NCI-H128 (cell line): ENCODE data around the gene HOXC9.

Experiments used
- DNase-seq: peaks from one replicate; lab custom pipeline; 2025; ENCODE audit not compliant: unreplicated experiment; lab: John Stamatoyannopoulos, UW

The HOXC9 gene

GRCh38 chr12:54025499-54026405 is 25.8 kb downstream of the HOXC9 start:
- no peak for DNase-seq

- DNase-seq: no peak
Measured at GRCh38 chr12:54026640-54027441, 26.9 kb downstream of the HOXC9 start.

GRCh38 chr12:54027442-54027786 is 27.5 kb downstream of the HOXC9 start:
- no peak for DNase-seq

DNA sequence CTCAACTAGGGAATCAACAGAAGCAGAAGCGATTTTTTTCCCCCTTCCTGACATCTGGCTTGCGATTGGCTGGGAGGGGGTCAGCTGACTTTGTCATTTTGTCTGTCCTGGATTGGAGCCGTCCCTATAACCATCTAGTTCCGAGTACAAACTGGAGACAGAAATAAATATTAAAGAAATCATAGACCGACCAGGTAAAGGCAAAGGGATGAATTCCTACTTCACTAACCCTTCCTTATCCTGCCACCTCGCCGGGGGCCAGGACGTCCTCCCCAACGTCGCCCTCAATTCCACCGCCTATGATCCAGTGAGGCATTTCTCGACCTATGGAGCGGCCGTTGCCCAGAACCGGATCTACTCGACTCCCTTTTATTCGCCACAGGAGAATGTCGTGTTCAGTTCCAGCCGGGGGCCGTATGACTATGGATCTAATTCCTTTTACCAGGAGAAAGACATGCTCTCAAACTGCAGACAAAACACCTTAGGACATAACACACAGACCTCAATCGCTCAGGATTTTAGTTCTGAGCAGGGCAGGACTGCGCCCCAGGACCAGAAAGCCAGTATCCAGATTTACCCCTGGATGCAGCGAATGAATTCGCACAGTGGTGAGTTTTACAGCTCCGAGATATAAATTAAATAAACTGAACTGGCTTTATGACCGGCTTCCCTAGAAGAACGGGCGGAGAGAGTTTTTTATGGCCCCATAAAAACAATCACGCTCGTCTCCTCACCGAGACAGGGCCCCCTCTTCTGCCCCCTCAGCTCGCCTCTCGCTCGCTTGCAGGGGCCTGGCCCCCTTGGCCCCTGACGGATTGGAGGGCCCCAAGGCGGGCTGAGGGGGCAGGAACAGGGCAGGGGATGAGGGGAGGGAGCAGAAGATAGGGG is 28.6 kb downstream of the HOXC9 start, which contains the start of gene HOXC6:
HOXC6 (plus strand) TSS at position 127 of the 888 bp plus-strand sequence; CDS start at position 209, 82 bp downstream.
- DNase-seq: no peak

- no peak for DNase-seq
Measured at GRCh38 chr12:54029529-54030441, 29.8 kb downstream of the HOXC9 start.

GRCh38 chr12:54030442-54030801 is 30.5 kb downstream of the HOXC9 start:
- DNase-seq: no peak

- no peak for DNase-seq
Measured at GRCh38 chr12:54030889-54031471, 31.0 kb downstream of the HOXC9 start.

DNA sequence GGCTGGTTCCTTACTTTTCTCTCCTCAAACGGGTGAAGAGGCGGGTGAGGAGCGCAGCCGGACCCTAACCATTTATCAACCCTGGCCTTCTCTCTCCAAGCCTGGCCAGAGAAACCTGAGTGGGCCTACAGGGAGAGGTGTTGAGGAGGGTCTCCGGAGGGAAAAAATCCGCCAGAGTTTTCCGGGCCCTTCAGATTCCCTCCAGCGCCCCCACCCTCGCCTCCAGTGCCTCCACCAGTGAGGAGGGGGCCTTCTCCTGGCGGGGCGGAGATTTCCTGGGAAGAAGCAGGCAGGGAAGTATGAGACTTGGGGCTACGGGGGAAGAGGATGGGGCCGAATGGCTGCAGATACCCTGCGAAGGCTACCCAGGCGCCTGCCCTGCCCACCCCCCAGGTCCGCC is 31.5 kb downstream of the HOXC9 start:
- no peak for DNase-seq

DNA sequence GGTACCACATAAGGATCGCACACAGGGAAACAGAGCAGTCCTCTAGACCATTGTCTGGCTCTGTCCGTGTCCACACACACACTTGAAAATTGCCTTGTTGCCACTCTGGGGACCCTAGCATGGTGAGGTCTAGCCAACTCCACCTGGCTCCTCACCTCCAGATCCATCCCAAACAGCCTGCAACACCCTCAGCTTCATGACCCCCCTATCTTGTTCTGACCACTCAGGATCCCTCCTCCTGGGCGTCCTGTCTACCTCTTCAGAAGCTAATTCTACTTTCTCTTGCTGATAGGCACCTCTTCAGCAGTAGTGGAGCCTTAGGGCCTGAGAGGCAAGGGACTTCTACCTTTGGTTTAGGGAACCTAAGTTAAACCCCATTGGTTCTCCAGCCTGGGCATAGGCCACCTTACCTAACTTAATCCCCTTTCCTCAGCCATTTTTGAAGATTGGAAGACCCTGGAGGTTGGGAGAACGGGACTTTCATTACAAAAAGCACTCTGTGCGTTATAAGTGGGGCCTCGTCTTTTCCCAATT is 32.2 kb downstream of the HOXC9 start:
- no peak for DNase-seq

DNA sequence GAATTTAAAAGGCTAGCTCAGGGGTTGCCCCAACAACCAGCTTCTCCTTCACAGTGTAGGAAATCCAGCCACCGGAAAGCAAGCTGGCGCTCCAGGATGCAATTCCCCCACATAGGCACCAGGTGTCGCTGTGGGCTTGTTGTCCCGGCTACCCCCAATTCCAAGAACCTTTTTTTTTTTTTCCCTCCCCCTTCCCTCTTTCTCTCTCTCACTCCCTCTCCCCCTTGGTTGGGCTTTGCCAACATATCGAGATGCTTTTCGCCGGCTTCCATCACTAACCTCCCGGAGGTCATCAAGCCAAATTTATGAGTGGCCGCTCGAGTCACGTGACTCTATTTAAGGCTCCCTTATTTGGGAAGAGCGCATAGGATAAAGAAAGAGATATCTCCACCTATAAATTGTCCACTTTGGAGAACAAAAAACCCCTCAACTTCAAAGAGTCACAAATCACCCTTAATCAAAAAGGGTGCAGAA is 32.7 kb downstream of the HOXC9 start, which contains the start of gene HOXC5:
HOXC5 (plus strand) TSS at position 424 of the 474 bp plus-strand sequence. CDS start 73 bp downstream, outside the sequence.
- DNase-seq: peak; percentile 24

DNA sequence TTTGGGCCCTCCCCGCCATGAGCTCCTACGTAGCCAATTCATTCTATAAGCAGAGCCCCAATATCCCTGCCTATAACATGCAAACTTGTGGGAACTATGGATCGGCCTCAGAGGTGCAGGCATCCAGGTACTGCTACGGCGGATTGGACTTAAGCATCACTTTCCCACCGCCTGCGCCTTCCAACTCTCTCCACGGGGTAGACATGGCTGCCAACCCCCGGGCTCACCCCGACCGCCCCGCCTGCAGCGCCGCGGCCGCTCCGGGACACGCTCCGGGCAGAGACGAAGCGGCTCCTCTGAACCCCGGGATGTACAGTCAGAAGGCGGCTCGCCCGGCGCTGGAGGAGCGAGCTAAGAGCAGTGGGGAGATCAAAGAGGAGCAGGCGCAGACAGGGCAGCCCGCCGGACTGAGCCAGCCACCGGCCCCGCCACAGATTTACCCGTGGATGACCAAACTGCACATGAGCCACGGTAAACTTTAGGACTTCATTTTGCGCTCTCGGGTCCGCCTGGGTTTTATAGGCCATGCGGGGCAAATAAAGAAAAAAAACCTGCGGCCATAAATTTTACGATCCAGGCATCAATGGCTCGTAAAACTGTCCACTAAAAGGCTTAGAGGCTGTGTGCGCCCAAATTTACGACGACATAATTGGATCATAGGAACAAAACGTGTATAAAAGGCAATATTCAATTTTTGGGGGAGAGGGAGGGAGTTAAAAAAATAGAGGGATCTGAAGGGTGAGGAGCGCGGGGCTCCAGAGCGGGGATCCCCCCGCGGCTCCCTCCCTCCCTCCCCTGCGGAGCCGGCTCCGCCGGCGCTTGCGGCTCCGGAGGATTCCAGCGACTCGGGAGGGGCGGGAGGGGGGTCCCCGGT is 33.4 kb downstream of the HOXC9 start:
- DNase-seq: no peak

DNA sequence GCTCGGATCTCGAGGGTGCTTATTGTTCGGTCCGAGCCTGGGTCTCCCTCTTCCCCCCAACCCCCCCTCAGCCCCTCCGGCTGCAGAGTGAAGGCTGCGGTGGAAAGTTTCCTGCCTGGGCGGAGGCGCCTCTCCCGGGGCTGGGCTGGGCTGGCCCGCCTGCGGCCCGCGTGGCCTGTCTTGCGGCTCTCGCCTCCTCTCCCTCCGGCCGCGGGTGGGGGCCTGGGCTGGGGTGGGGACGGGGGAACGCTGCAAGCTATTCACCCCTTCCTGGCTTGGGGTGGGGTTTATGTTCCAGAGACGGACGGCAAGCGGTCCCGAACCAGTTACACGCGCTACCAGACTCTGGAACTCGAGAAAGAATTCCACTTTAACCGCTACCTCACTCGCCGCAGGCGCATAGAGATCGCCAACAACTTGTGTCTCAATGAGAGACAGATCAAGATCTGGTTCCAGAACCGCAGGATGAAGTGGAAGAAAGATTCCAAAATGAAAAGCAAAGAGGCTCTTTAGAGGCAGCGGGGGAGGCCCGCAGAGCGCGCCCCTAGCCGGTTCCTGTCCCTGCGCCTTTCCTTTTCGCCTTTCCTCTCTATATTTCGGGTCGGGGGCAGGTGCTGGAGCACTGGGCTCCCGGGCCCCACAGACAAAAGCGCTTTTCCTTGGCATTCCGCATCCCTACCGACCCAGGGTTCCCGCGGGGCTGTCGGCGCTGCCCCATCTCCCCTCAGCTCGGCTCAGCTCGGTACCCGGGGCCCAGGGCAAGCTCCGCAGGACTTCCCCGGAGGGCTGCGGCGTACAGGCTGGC is 34.2 kb downstream of the HOXC9 start:
- no peak for DNase-seq

- DNase-seq: no peak
Measured at GRCh38 chr12:54034785-54035310, 34.9 kb downstream of the HOXC9 start.

DNA sequence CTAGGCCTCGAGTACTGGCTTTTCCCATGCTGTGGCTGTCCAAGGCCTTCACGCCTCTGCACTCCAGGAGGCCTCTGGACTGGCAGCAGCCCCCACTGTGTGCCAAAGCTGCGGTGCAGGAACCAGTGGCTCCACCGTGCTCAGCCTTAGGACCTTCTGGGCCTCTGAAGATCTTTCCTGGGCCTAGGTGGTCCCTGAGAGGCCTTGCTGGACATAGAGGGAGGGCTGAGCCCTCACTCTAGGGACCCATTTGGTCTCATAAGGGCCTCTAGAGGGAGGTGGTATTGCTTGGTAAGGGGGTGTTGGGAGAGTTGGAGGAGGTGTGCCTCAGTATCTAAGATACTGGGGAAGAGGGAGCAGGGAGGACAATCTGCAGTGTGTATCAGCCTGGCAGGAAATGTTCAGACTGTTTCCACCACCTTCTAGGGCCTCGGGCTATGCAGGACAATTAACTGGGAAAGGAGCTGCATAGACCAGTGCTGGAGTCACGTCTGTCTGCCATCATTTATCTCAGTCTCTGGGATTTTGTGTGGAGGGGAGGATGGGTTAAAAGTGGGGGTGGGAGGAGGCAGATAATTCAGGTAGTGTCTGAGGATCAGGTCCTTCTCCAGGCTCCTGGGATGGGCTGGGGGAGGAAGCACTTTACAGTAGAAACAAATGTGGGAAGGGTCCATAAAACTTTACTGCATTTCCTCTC is 35.8 kb downstream of the HOXC9 start:
- no peak for DNase-seq

GRCh38 chr12:54036620-54037359 is 36.8 kb downstream of the HOXC9 start:
- DNase-seq: no peak
